HL-60/S4 treated with phorbol 12-myristate 13-acetate at 8.2 ng/mL for 4 days and 3 days (cell line): ENCODE results near the gene CELF4.

ENCODE experiments used
- in situ Hi-C: fragments of 300-500 bp; cut with MboI; formaldehyde crosslinking; loops from 2 replicates; pipeline ENCODE4 v1.15.0; 2022; ENCODE audit warnings: low sequenced_read_pairs

CELF4 gene

DNA sequence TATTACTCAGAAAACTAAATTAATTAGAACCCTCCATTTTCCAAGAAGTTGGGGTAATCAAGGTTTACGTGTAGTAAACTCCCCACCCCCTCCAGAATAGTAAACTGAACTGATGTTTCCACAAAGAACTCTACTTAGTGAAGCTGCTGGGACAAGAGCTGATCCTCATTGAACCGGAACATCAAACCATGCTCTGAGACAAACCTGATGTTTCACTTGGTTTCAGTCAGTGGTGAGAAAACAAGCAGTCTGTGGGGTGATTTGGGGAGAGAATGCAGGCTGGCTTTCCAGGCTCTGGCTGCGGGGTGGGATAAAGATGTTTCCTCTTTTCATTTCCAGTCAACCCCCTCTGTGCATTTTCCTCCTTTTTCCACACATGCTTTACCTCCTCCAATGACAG is 38.2 kb downstream of the CELF4 start:
- in situ Hi-C loops = no loop called here

DNA sequence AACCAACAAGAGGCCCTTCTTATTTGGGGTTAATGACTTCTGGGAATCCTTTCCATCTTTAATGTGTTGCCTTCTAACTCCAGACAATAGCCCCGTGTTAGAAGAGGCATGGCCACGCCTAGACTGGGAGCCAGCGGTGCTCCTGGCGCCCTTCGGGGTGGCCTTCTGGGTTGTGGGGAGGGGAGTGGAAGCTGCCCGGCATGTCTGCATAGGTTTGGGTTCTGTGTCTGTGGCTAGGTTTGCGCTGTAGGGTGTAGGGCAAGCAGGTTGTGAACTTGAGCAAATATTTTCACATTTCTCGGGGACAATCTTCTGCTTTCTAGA is 40.4 kb downstream of the CELF4 start:
- in situ Hi-C loops = no loop called here

DNA sequence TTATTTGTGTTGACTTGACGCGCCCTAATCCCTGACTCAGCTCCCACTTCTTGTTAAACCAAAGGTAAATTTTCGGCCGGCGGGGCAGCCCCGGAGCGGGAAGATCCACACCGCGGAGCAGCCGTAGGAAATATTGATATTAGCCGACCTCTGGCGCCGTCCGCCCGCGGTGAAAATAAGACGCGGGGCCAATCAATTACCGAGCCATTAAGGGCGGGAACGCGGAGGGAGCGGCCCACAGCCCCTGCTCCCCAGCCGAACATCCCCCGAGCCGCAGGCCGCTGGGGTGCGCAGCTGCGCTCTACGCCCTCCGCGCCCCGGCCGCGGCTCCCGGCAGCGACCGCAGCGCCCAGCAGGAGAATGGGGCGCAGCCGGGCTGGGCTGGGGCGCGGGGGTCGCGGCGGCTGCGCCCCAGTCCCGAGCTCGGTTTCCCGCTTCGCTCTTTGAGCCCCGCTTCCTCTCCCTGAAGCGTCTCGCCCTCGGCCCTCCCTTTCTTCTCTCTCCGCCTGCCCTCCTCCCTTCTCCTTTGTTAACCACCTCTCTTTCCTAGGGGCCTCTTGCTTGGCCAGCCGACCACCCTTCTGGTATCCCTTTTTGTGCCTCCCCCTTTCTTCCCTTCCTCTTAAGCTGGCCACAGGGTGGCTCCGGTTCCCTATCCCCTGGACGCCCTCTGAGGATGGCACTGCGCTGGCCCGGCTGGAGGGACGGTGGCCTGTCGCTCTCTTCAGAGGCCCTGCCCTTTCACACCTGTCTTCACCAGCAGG is 40.9 kb downstream of the CELF4 start:
- in situ Hi-C loops = no loop called here

DNA sequence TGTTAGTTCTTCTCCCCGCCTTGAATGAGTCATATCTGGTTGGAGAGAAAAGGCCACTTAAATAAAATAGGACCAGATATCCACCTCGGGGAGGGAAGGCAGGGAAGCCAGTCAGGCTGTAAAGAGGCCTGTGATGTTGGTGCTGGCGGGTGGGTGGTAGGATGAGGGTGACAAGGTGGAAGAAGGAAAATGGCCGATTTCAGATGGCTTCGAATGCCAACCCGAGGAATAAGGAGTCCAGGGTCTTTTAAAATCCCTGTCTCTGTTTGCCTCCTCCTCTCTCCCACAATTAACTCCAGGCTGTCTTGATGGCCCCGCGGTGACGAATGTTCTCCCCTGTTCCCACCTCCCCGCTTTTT is 41.5 kb downstream of the CELF4 start:
- in situ Hi-C loops = no loop called here

DNA sequence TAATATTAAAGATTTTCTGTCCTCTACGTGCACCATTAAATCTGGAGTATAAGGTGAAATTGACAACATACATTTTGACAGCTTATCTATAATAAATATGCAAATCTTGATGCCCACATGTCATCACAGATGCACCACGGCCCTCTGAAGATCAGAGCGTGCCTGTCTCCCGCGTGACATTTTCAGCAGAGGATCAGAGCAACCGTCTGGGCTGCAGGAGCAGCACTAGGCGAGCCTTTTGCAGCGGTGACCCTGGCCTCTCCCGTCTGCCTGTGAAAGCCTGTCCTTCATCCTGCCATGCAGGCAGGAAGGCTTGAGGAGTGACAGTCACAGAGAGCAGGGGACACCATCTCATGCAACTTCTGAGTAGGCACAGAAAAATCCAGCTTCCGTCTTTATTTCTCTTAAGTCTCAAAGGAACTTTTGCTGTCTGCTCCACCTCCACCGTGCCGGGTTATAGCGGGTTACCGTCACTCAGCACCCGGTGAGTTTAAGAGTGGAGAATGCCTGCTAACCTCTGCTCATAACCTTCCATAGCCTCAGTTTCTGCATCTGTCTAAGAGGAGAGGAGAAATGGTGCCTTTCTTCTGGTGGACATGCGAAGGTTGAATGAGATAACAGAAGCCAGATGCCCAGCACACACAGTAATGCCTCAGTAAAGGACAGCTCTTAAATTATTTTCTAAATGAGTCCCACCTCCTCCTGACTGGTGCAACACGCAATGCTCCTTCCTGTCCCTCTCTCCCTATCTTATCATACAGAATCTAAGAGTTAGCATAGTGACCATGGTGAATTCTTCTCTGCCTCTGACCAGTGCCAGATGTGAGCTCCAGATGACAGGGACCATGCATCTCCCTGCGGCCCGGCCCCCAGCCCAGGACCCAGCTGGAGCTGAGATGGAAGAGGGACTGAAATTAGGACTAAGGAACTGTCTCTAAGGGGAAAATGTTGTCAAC is 43.8 kb downstream of the CELF4 start:
- in situ Hi-C loops = no loop called here

DNA sequence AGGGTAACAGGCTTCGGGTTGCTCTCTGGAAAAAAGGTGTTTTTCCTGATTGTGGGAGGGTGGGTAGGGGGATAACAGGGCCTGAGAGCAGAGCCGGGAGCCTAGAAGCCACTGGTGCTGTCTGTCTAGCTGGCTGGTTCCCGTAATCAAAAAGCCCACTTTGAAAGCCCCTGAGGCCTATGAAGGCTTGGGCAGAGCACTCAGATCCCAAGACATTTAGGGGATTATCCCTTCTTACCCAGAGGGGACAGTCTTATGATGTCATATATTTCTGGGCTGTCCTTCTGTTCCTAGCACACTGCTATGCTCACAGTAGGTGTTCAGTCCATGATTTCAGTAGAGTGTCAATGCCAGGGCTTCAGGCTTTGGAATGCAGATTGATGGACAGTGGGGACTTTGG is 45.1 kb downstream of the CELF4 start:
- in situ Hi-C loops = no loop called here

DNA sequence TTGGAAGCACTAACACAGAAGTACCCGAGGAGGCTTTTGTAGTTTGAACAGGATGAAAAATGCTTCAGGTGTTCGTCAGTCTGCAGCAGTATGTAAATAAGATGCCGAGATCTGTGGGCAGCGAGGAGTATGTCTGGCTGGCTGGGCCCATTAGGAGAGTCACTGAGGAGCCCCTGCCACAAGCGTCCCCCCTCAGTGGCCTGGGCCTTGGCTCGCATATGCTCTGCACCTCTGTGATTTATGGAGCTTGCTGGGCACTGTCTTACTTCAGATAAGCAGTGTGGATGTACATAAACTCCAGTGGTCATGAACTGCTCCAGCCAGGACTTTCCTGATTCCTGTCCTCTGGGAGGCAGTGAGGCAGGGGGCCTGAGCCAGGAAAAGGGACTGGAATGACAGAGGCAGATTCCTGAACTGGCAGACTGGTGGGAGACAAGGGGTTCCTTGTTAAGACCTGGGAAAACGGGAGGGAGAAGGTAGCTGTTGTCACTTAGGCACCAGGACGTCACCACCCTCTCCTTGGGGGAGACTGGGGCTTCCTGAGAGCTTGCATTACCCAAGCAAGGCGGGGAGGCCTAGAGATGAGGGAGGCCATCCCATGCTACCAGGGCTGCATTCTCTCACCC is 46.0 kb downstream of the CELF4 start:
- in situ Hi-C loops = no loop called here

DNA sequence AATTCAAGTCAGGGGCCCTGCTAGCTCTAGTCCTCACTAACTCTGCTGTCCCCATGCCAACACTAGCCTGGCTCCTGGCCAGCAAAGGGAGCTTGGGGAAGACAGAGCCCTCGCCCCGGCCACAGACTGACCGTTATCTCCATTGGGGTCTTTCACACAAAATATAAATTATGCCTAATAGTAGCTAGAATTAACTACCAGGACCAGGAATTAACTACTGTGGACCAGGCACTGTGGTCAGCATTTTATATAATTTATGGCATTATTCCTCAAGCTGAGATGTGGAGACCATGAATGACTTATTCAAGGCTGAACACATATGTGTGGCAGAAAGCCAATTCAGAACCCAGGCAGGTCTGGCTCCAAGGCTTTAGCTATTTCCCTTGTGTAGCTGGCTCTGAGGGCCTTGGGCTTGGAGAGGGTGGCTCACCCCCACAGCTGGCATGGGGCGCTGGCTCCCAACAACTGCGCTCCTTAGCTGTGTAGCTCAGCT is 49.2 kb downstream of the CELF4 start:
- in situ Hi-C loops = no loop called here

DNA sequence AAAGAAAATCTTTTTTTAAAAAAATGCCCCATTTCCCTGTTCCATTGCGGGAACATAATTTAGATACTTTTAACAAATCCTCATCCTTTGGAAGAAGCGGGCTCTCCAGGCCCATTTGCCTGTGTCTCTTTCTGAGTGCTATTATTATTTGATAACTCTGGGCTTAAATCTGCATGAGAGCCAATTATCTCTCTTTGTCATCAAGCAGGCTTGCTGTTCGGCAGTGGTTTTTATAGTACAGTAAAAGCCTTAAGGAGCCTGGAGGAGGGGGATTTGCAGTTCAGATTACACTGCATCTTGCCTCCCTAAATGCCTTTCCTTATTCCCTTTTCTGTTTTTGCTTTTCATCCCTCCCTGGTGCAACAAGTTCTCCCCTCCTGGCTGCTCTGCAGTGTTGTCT is 50.6 kb downstream of the CELF4 start:
- in situ Hi-C loops = no loop called here

DNA sequence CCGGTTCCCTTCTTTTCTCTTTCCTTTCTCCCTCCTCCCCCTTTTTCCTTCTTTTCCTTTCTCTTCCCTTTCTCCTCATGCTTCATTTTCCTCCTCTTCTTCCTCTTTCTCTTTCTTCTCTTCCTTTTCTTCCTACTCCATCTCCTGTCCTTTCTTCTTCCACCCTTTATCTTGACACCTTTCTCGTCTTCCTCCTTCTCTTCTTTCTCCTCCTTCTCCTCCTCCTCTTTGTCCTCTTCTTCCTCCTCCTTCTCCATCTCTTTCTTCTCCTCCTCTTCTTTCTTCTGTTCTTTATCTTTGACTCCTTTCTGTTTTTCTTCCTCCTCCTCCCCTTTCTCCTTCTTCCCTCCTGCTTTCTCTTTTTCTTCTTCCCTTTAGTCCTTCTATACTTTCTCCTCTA is 53.2 kb downstream of the CELF4 start:
- in situ Hi-C loops = no loop called here

DNA sequence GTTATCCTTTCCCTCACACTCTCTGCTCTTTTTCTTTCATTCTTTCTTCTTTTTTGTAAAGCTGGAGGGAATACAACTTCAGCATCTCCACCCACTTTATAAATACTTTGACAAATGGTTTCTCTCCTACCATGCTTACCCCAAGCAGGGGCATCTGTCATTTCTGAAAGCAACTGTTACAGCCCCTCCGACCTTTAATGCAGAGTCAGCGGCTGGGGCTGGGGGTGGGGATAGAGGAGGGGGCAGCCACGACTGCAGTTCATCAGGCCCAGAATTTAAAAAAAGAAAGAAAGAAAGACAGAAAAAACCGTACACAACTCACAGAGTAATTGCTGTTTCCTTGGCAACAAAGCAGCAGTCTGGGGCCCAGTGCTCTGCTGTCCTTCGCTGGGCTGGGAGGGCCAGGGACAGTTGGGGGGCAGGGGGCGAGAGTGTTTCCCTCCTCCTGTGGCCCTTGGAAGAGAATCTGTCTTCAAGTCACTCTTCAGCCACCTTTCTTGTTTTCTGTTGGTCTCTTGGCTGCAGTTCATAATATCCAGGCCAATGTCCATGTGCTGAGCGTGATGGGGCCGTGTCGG is 53.8 kb downstream of the CELF4 start:
- in situ Hi-C loops = no loop called here

DNA sequence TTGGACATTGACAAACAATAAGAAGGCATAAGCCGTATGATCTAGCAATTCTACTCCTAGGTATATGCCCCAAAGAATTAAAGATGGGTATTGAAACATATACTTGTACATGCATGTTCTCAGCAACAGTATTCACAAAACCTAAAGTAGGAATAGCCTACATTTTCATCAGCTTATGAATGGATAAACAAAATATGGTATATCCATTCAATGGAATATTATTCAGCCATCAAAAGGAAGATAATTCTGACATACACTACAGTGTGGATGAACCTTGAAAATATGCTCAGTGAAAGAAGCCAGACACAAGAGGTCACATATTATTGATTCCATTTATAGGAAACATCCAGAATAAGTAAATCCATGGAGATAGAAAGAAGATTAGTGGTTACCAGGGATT is 56.0 kb downstream of the CELF4 start:
- in situ Hi-C loops = no loop called here

DNA sequence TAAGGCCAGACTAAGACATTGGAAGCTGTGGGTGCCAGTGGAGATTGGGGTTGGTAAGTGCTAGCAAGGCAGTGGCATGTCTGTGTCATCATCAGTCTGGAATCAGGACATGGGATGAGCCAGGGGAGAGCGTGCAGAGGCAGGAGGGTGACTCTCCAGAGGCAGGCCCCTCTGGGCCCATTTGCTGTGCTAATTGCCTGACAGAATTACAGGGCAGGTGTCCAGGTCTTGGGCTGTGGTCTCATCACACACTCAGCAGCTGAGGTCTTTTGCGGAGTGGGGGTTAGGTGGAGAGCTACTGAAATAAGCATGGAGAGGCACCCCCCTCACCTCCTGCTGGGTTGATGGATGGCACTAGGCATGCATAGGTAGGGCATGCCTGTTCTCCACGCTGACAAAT is 57.4 kb downstream of the CELF4 start:
- in situ Hi-C loops = no loop called here

DNA sequence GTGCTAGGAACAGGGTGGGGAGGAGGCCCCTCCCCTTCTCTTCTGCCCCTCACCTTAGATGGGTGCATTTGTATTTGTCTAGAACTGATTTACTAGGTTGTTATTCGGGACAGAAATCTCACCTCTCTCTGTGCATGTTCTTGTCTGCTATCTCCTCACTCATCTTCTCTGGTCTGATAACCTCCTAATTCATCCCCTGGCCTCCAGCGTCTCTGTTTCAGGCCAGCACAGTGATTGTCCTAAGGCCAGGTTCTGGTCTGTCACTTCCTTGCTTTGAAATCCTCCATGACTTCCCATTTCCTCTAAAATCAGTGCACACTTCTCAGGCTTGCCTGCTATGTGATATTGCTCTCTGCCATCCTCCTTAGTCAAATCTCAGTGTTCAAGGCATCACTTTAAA is 58.4 kb downstream of the CELF4 start:
- in situ Hi-C loops = no loop called here

DNA sequence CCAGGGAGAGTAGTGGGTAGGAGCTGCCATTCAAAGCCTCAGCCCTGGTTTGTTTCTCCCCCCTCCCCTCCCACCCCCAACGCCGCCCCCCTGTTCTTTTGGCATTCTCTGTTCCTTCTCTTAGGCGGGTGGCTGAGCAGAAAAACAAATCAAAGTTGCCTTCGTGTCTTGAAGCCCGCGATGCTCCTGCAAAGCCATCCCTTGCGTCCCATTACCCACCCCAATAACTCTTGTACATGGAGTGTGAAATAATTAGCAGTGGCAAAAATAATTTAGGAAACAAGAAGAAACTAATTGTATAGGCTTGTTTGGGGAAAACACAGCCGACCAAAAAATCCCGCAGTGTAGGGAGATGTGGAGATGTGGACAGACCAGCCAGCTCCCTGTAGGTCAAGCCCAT is 59.6 kb downstream of the CELF4 start:
- in situ Hi-C loops = no loop called here

DNA sequence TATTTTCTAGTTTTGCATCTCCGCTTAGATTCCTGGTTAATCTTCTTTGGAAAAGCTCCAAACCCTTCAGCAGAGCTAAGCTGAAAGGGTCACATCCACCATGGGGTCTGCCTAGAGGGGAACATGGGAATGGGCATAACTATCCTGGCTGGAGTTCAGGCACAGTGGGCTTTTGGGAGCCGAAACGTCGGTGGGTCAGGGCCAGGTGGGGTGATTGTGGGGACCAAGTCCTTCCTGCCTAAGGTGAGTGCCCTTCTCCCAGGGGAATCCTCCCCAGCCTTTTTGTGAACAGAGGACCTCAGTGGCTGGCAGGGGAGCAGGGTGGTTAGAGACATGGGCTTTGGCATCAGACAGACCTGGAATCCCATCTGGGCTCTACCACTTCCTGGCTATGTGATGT is 60.3 kb downstream of the CELF4 start:
- in situ Hi-C loops = no loop called here

DNA sequence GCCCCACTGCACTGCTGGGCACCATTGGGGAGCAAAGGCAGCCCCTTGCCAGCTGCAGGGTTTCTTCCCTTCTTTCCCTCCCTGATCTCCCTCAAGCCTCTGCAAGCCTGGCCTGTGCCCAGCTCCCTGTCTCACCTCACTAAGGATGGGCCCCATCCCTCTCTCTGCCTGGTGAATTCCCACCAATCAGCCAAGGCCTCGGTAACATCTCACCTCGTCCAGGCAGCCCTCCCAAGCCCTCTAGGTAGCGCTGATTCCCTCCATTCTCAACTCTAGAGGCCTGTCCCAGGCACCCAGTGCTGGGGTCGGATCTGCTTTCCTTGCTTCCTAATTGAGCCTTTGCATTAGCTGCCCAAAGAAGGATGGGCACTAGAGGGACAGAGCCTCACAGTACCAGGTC is 63.0 kb downstream of the CELF4 start:
- in situ Hi-C loops = no loop called here

DNA sequence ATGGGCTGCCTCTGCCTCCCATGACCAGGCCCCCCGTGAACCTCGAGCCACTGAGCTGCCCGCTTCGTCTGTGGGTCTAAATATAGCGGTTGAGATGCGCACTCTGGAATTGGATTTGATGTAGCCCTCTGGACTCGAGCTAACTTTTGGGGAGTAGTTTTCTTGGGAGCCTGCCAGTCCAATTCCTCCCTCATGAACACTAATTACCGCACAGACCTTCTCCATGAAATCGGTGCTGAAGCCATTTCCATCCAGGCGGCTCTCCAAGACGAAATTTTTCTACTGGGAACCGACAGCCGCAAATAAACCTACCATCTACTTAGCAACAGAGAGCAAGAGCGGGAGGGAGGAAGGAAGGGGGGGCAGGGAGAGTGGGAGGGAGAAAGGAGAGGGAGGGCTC is 63.6 kb downstream of the CELF4 start:
- in situ Hi-C loops = no loop called here

DNA sequence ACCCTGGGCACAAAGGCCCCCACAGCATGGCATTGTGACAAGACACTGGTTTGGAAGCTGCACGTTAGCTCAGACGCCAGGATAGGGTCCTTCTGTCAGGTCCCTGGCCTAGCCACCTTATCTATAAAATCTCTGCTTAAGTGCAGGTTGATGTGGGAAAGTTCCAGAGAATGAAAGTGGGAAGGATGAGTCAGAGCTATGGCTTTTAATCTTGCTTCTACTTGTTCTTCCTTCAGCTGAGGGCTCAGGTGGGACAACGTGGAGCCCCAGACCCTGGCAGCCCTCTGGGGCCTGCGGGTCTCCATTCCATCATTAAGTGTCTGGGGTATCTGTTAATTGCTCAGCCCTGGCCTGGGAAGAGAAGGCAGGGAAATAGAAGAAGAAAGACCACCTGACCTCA is 64.5 kb downstream of the CELF4 start:
- in situ Hi-C loops = no loop called here

DNA sequence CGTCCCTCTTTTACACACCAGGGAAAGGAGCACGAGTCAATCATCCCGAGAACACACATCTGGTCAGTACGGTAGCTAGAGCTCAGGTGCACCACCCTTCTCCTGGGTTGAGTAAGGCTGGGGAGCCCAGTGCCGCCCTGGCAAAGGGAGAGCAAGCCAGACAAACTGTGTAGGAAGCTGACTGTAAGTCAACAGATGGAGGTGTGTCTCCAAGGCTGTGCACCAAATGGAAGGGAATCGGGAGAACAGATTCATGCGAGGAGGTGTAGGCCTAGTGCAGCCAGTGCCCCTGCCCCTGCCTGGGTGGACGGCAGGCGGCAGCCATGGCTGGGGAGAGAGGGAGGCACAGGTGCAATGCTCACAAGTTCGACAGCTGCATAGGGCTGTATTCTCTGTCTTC is 65.7 kb downstream of the CELF4 start:
- in situ Hi-C loops = no loop called here

DNA sequence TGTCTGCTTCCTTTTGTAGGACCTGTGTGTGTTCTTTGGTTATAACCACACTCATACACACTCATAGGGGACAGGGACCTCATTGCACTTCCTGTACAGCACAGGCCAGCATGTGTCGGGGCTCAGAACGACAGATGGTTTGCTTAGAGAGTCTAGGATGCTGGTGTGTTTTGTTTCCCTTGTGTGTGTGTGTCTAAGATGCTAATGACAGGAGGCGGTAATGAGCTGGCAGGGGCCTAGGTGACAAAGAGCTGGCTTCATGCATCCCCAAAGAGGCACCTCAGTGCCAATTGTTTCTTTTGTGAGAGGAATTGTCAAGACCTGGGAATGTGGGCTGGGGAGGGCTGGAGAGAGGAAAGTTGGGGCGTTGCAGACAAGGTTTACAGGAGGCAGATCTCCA is 66.6 kb downstream of the CELF4 start:
- in situ Hi-C loops = no loop called here
